ENCODE measurements around the gene HPS3. TPM values are rescaled to one million over a fixed set of nuclear protein-coding genes. Genes with fewer than 3 reads are reported as not detected.

The HPS3 gene, protein sequence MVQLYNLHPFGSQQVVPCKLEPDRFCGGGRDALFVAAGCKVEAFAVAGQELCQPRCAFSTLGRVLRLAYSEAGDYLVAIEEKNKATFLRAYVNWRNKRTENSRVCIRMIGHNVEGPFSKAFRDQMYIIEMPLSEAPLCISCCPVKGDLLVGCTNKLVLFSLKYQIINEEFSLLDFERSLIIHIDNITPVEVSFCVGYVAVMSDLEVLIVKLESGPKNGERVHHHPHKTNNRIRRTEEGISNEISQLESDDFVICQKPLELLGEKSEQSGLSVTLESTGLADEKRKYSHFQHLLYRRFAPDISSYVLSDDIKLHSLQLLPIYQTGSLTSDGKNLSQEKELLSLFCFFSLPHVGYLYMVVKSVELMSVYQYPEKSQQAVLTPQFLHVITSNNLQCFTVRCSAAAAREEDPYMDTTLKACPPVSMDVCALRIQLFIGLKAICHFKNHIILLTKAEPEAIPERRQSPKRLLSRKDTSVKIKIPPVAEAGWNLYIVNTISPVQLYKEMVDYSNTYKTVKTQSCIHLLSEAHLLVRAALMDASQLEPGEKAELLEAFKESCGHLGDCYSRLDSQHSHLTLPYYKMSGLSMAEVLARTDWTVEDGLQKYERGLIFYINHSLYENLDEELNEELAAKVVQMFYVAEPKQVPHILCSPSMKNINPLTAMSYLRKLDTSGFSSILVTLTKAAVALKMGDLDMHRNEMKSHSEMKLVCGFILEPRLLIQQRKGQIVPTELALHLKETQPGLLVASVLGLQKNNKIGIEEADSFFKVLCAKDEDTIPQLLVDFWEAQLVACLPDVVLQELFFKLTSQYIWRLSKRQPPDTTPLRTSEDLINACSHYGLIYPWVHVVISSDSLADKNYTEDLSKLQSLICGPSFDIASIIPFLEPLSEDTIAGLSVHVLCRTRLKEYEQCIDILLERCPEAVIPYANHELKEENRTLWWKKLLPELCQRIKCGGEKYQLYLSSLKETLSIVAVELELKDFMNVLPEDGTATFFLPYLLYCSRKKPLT
- 28.6 to 30.8 TPM (median 29.7 TPM) in 3 replicates for total RNA-seq

DNA sequence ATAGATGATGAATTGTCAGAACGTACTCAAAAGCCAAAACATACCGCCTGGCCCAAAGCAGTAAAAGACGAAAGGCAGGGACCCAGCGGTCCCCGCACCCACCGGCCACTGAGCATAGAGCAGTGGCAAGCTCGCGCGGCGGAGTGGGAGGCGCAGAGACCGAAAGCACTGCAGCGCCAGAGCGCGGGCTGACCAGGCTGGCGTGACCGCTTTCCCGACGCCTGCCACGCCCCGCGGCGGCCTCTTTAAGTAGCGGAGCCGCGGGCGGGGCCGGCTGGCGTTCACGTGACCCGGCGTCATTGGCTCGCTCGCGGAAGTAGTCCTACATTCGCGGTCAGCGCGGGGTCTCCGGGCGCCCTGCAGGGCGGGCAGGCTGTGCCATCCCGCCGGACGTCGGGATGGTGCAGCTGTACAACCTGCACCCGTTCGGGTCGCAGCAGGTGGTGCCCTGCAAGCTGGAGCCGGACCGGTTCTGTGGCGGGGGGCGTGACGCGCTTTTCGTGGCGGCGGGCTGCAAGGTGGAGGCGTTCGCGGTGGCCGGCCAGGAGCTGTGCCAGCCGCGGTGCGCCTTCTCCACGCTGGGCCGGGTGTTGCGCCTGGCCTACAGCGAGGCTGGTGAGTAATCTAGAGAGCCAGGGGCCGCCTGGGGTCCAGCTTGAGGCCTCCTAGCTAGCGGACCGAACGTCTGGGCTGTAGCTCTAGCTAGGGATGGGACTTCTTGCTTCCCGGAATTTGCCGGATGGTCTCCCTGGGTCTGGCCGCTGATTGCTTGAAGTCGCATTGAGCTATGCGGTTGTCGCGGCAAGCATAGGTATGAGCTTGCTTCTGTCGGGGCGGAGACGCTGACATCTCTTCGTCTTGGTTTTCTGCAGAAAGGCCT, at the start of gene HPS3:
Gene HPS3 (plus strand): TSS at position 313 of the 880 bp plus-strand sequence. CDS start 86 bp downstream, at position 399.
- TF ChIP-seq, protein P1, sequence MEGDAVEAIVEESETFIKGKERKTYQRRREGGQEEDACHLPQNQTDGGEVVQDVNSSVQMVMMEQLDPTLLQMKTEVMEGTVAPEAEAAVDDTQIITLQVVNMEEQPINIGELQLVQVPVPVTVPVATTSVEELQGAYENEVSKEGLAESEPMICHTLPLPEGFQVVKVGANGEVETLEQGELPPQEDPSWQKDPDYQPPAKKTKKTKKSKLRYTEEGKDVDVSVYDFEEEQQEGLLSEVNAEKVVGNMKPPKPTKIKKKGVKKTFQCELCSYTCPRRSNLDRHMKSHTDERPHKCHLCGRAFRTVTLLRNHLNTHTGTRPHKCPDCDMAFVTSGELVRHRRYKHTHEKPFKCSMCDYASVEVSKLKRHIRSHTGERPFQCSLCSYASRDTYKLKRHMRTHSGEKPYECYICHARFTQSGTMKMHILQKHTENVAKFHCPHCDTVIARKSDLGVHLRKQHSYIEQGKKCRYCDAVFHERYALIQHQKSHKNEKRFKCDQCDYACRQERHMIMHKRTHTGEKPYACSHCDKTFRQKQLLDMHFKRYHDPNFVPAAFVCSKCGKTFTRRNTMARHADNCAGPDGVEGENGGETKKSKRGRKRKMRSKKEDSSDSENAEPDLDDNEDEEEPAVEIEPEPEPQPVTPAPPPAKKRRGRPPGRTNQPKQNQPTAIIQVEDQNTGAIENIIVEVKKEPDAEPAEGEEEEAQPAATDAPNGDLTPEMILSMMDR (IDR thresholded peaks at IDR 0.05; ENCODE audit: unreplicated experiment): no peak
- Mint-ChIP-seq H3K4me1 (peaks cover 33% of the 10 kb centered on the region), H3K27ac (peak within 1 kb of the TSS; percentile 93), H3K9me3 (no peaks in the 10 kb centered on the region), H3K36me3 (no peaks in the 10 kb centered on the region), H3K4me3 (peak within 1 kb of the TSS; percentile 85), H3K27me3 (ENCODE audit: low read depth) (no peaks in the 10 kb centered on the region)
- DNase-seq (ENCODE audit: low spot score in 2 of 2, unreplicated experiment in 2 of 2): peak; percentile 81 to 89

DNA sequence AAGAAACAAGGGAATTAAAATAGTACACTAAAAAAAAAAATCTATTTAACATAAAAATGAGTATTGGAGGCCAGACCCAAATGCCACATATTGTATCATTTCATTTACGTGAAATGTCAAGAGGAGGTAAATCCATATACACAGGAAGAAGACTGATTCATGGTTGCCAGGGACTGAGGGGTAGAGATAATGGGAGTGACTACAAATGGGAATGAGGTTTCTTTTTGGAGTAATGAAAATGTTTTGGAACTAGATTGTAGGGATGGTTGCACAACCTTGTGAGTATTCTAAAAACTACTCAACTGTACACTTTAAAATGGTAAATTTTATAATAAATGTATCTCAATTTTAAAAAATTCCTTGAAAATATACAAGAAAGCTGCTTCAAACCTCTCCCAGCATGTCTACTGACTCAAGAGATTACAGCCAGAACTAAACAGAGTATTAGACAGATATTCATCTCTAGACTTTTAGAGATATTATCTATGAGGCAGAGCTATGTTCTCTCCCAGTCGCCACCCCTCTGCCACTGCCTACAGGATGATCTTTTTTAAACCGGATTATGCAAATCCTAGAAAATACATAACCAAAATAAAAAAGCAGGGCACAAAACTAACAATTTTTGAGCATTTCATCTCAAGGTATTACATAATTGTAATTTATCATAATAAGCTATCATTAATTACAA, 49.3 kb upstream of the HPS3 start:
- Mint-ChIP-seq H3K9me3 (no peaks in the 10 kb centered on the region), H3K27me3 (ENCODE audit: low read depth) (no peaks in the 10 kb centered on the region), H3K36me3 (peaks cover 19% of the 10 kb centered on the region), H3K27ac (peak overlapping the region; percentile 40), H3K4me1 (peaks cover 29% of the 10 kb centered on the region), H3K4me3 (no peak overlapping the region)
- TF ChIP-seq, protein P1 (IDR thresholded peaks at IDR 0.05; ENCODE audit: unreplicated experiment): no peak
- no peak for DNase-seq (ENCODE audit: low spot score in 2 of 2, unreplicated experiment in 2 of 2)

DNA sequence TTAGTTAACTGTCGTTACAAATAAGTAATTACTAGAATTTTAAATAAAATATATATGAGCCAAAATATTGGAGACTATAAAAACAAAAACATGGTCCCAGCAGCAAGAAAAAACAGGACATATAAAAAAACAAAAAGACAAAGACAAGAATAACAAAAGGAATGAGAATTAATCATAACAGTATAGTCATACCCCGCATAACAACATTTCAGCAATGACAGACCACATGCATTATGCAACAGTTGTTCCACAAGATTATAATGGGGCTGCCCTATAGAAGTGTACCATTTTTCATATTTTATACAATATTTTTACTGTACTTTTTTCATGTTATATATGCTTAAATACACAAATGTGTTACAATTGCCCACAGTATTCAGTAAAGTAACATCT, 48.7 kb upstream of the HPS3 start:
- DNase-seq (ENCODE audit: low spot score in 2 of 2, unreplicated experiment in 2 of 2): no peak
- no peaks in the 10 kb centered on the region for H3K9me3 Mint-ChIP-seq
- TF ChIP-seq, protein P1 (IDR thresholded peaks at IDR 0.05; ENCODE audit: unreplicated experiment): no peak
- H3K4me1 Mint-ChIP-seq: peaks cover 32% of the 10 kb centered on the region
- H3K27ac Mint-ChIP-seq: peak overlapping the region; percentile 52
- peaks cover 19% of the 10 kb centered on the region for H3K36me3 Mint-ChIP-seq
- H3K27me3 Mint-ChIP-seq (ENCODE audit: low read depth): no peaks in the 10 kb centered on the region
- H3K4me3 Mint-ChIP-seq: no peak overlapping the region

DNA sequence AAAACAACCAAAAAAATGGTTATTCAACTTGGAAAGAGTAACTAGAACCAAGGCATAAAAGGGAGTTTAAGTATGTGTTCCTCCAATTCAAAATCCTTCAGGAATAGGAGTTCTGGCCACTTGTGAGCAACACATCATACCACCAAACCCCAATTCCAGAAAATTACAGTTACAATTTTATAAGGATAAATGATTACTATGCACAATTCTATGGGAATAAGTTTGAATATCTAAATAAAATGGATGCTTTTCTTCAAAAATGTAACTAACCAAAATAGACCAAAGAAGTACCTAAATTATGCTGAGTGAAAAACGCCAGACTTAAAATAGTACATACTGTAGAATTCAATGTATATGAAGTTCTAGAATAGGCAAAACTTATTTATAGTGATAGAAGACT, 47.7 kb upstream of the HPS3 start:
- TF ChIP-seq, protein P1 (IDR thresholded peaks at IDR 0.05; ENCODE audit: unreplicated experiment): no peak
- Mint-ChIP-seq H3K36me3 (peaks cover 19% of the 10 kb centered on the region), H3K9me3 (peaks cover 3% of the 10 kb centered on the region), H3K4me3 (no peak overlapping the region), H3K4me1 (peaks cover 34% of the 10 kb centered on the region), H3K27me3 (ENCODE audit: low read depth) (no peaks in the 10 kb centered on the region), H3K27ac (no peak overlapping the region)
- DNase-seq (ENCODE audit: low spot score in 2 of 2, unreplicated experiment in 2 of 2): no peak
